Measurements from ENCODE around the gene IGSF9.

GRCh38 chr1:159890390-159890789, 55.0 kb downstream of the IGSF9 start:
- no peak for TF ChIP-seq CTCF (IDR thresholded peaks at IDR 0.05; ENCODE audit: insufficient read depth, low read depth, low read length)
- no peak for TF ChIP-seq EZH2 (IDR thresholded peaks at IDR 0.05; ENCODE audit: insufficient read depth, low read length)
